Stomach (tissue), 4 donors: ENCODE measurements around the gene CDH12.

ENCODE experiments used
- EP300 ChIP-seq: sonication (generic); formaldehyde crosslinking; IDR thresholded peaks from one replicate; pipeline ENCODE4 v1.6.1; 2017; ENCODE audit warnings: antibody characterized with exemption
- POLR2A ChIP-seq, 4 donors: fragments of 450-650 bp; IDR thresholded peaks; one replicate each; pipeline ENCODE4 v1.6.1; 2016; ENCODE audit warnings: antibody characterized with exemption in 4 of 4, control low read depth in 2 of 4, mild to moderate bottlenecking in 1 of 4, moderate library complexity in 1 of 4
- POLR2AphosphoS5 ChIP-seq, 3 donors: sonication (generic); formaldehyde crosslinking; IDR thresholded peaks; one replicate each; pipeline ENCODE4 v1.6.1; 2016; ENCODE audit warnings: antibody characterized with exemption in 3 of 3
- TF ChIP-seq, protein P1 (sequence below), 7 experiments: fragments of 450-650 bp in 4 of 7; fragments of 200-600 bp in 3 of 7; sonication (generic) in 3 of 7; IDR thresholded peaks; one replicate each; pipeline ENCODE4 v1.5.1; 2016 to 2019; ENCODE audit warnings: antibody characterized with exemption in 7 of 7, control low read depth in 2 of 7, mild to moderate bottlenecking in 1 of 7

DNA sequence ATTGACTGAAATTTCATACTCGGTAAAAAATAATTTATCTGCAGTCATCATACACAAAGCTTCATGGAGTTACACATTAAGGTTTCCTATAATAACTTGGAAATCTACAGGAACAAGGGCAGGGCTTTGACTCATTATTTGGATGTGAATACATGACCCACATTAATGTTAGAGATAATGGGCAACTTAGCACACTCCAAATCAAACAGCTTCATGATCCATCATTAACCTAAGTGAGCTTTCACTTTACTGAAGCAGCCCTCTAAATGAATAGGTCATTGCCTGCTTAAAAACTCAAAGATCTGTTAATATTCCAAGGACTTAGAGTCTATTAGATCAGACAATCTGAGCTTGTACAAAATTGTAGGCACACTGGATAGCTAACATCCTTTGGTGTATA, 9.0 kb downstream of the CDH12 start:
- TF ChIP-seq POLR2AphosphoS5 (IDR thresholded peaks at IDR 0.05): no peak
- no peak for TF ChIP-seq POLR2A (IDR thresholded peaks at IDR 0.05)
- TF ChIP-seq, protein P1, sequence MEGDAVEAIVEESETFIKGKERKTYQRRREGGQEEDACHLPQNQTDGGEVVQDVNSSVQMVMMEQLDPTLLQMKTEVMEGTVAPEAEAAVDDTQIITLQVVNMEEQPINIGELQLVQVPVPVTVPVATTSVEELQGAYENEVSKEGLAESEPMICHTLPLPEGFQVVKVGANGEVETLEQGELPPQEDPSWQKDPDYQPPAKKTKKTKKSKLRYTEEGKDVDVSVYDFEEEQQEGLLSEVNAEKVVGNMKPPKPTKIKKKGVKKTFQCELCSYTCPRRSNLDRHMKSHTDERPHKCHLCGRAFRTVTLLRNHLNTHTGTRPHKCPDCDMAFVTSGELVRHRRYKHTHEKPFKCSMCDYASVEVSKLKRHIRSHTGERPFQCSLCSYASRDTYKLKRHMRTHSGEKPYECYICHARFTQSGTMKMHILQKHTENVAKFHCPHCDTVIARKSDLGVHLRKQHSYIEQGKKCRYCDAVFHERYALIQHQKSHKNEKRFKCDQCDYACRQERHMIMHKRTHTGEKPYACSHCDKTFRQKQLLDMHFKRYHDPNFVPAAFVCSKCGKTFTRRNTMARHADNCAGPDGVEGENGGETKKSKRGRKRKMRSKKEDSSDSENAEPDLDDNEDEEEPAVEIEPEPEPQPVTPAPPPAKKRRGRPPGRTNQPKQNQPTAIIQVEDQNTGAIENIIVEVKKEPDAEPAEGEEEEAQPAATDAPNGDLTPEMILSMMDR (IDR thresholded peaks at IDR 0.05): no peak
- TF ChIP-seq EP300: no peak
